ENCODE measurements around the gene AGO3.
"Not testable (repeated sequence)": the region's sequence is repeated elsewhere in the genome, so short reads cannot be mapped to it uniquely, and the experiment has no call there.

Gene AGO3

GRCh38 chr1:36016686-36017085, 85.8 kb downstream of the AGO3 start:
- H3K4me3 ChIP-seq (ENCODE audit: low read depth, low read length) = no peak overlapping the region
- no peak for TF ChIP-seq MAX (IDR thresholded peaks at IDR 0.05; ENCODE audit: low read depth, low read length)
- no peak for TF ChIP-seq CTCF (IDR thresholded peaks at IDR 0.05; ENCODE audit: low read depth, low read length)
- TF ChIP-seq POLR2A (IDR thresholded peaks at IDR 0.05; ENCODE audit: extremely low read depth, insufficient read length) = no peak
- TF ChIP-seq MYC (IDR thresholded peaks at IDR 0.05; ENCODE audit: low read depth, low read length) = no peak
- no peak for DNase-seq (ENCODE audit: low read depth)

GRCh38 chr1:36023098-36023769, 92.3 kb downstream of the AGO3 start:
- no peak for DNase-seq (ENCODE audit: low read depth)
- no peak for TF ChIP-seq POLR2A (IDR thresholded peaks at IDR 0.05; ENCODE audit: extremely low read depth, insufficient read length)
- no peak for TF ChIP-seq MYC (IDR thresholded peaks at IDR 0.05; ENCODE audit: low read depth, low read length)
- no peak for TF ChIP-seq CTCF (IDR thresholded peaks at IDR 0.05; ENCODE audit: low read depth, low read length)
- TF ChIP-seq MAX (IDR thresholded peaks at IDR 0.05; ENCODE audit: low read depth, low read length) = no peak
- H3K4me3 ChIP-seq (ENCODE audit: low read depth, low read length) = no peak overlapping the region

GRCh38 chr1:36024024-36024423, 93.1 kb downstream of the AGO3 start:
- not testable (repeated sequence) for DNase-seq (ENCODE audit: low read depth); H3K4me3 ChIP-seq (ENCODE audit: low read depth, low read length)

- TF ChIP-seq MAX (IDR thresholded peaks at IDR 0.05; ENCODE audit: low read depth, low read length) (no peak), MYC (IDR thresholded peaks at IDR 0.05; ENCODE audit: low read depth, low read length) (no peak), POLR2A (IDR thresholded peaks at IDR 0.05; ENCODE audit: extremely low read depth, insufficient read length) (no peak), CTCF (IDR thresholded peaks at IDR 0.05; ENCODE audit: low read depth, low read length) (no peak)
- H3K4me3 ChIP-seq (ENCODE audit: low read depth, low read length) = no peak overlapping the region
- DNase-seq (ENCODE audit: low read depth) = no peak
Observed at GRCh38 chr1:36024847-36025246, 93.9 kb downstream of the AGO3 start.

- DNase-seq (ENCODE audit: low read depth) = no peak
- H3K4me3 ChIP-seq (ENCODE audit: low read depth, low read length) = no peak overlapping the region
- TF ChIP-seq MAX (IDR thresholded peaks at IDR 0.05; ENCODE audit: low read depth, low read length) = no peak
- no peak for TF ChIP-seq MYC (IDR thresholded peaks at IDR 0.05; ENCODE audit: low read depth, low read length)
- no peak for TF ChIP-seq CTCF (IDR thresholded peaks at IDR 0.05; ENCODE audit: low read depth, low read length)
Observed at GRCh38 chr1:36027766-36028165, 96.9 kb downstream of the AGO3 start.

- TF ChIP-seq MYC (IDR thresholded peaks at IDR 0.05; ENCODE audit: low read depth, low read length) (no peak), POLR2A (IDR thresholded peaks at IDR 0.05; ENCODE audit: extremely low read depth, insufficient read length) (no peak), MAX (IDR thresholded peaks at IDR 0.05; ENCODE audit: low read depth, low read length) (no peak), CTCF (IDR thresholded peaks at IDR 0.05; ENCODE audit: low read depth, low read length) (no peak)
- DNase-seq (ENCODE audit: low read depth) = no peak
- no peak overlapping the region for H3K4me3 ChIP-seq (ENCODE audit: low read depth, low read length)
Observed at GRCh38 chr1:36031441-36031840, 100.5 kb downstream of the AGO3 start.
